Esophagus squamous epithelium (tissue), 4 donors: ENCODE data around the gene CNNM1.

Experiments used
- POLR2A ChIP-seq, 4 donors: fragments of 450-650 bp; IDR thresholded peaks; one replicate each; pipeline ENCODE4 v1.6.1; 2017; ENCODE audit warnings: antibody characterized with exemption in 4 of 4, mild to moderate bottlenecking in 4 of 4, moderate library complexity in 3 of 4
- TF ChIP-seq, protein P1 (sequence below), 6 experiments: fragments of 450-650 bp in 4 of 6; fragments of 200-600 bp in 2 of 6; sonication (generic) in 2 of 6; IDR thresholded peaks; one replicate each; pipeline ENCODE4 v1.5.1; 2016 to 2019; ENCODE audit warnings: antibody characterized with exemption in 6 of 6, mild to moderate bottlenecking in 4 of 6, moderate library complexity in 4 of 6

DNA sequence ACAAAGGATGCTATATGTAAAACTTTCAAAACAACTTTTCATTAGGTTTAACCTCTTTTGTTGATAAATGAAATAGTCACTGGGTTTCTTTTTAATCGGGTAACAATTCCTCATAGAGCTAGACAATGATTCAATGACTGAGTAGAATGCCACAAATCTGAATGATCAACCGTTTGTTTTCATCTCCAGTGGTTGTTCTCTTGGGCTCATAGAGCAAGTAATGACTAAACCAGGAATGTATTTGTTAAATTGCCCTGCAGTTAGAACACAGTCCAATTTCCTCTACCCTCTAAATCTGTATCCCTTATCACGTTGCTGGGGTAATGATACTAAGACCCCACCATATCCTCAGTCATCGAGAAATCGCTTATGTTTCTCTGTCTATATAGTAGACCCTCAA is 40.0 kb downstream of the CNNM1 start:
- TF ChIP-seq, protein P1, sequence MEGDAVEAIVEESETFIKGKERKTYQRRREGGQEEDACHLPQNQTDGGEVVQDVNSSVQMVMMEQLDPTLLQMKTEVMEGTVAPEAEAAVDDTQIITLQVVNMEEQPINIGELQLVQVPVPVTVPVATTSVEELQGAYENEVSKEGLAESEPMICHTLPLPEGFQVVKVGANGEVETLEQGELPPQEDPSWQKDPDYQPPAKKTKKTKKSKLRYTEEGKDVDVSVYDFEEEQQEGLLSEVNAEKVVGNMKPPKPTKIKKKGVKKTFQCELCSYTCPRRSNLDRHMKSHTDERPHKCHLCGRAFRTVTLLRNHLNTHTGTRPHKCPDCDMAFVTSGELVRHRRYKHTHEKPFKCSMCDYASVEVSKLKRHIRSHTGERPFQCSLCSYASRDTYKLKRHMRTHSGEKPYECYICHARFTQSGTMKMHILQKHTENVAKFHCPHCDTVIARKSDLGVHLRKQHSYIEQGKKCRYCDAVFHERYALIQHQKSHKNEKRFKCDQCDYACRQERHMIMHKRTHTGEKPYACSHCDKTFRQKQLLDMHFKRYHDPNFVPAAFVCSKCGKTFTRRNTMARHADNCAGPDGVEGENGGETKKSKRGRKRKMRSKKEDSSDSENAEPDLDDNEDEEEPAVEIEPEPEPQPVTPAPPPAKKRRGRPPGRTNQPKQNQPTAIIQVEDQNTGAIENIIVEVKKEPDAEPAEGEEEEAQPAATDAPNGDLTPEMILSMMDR (IDR thresholded peaks at IDR 0.05) = no peak
- no peak for TF ChIP-seq POLR2A (IDR thresholded peaks at IDR 0.05)
